Panc1 (cell line): Measurements from ENCODE around the gene CDH23.

ENCODE experiments used
- TF ChIP-seq, protein P1 (sequence below): fragments of 450-650 bp; IDR thresholded peaks from 2 replicates; pipeline ENCODE4 v1.5.1; 2017; ENCODE audit warnings: mild to moderate bottlenecking
- TF ChIP-seq, protein P2 (sequence below), 2 experiments: IDR thresholded peaks; 2 replicates each; pipeline ENCODE4 v1.6.1; 2011 to 2012; ENCODE audit warnings: low read depth in 2 of 2, control low read depth in 1 of 2, low read length in 1 of 2, mild to moderate bottlenecking in 1 of 2, moderate library complexity in 1 of 2; ENCODE audit not compliant: insufficient read depth in 1 of 2

DNA sequence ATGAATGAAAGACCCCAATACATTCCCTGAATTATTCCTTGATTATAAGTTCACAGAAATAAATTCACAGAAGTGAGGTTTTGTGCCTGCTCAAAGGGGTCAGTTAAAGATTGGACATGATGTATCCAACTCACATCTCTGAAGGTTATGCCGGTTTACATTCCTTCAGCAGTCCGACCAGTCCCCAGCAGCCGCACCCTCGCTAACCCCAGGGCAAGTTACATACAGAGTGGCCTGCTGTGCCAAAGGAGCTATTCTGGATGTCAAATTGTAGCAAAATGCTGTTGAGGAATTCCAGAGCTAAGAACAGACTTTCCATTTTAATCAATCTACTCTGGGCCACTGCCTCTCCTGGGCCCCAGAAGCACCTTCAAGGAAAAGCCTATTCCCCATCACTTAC is 434.0 kb downstream of the CDH23 start:
- TF ChIP-seq, protein P1, sequence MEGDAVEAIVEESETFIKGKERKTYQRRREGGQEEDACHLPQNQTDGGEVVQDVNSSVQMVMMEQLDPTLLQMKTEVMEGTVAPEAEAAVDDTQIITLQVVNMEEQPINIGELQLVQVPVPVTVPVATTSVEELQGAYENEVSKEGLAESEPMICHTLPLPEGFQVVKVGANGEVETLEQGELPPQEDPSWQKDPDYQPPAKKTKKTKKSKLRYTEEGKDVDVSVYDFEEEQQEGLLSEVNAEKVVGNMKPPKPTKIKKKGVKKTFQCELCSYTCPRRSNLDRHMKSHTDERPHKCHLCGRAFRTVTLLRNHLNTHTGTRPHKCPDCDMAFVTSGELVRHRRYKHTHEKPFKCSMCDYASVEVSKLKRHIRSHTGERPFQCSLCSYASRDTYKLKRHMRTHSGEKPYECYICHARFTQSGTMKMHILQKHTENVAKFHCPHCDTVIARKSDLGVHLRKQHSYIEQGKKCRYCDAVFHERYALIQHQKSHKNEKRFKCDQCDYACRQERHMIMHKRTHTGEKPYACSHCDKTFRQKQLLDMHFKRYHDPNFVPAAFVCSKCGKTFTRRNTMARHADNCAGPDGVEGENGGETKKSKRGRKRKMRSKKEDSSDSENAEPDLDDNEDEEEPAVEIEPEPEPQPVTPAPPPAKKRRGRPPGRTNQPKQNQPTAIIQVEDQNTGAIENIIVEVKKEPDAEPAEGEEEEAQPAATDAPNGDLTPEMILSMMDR: no peak
- TF ChIP-seq, protein P2, sequence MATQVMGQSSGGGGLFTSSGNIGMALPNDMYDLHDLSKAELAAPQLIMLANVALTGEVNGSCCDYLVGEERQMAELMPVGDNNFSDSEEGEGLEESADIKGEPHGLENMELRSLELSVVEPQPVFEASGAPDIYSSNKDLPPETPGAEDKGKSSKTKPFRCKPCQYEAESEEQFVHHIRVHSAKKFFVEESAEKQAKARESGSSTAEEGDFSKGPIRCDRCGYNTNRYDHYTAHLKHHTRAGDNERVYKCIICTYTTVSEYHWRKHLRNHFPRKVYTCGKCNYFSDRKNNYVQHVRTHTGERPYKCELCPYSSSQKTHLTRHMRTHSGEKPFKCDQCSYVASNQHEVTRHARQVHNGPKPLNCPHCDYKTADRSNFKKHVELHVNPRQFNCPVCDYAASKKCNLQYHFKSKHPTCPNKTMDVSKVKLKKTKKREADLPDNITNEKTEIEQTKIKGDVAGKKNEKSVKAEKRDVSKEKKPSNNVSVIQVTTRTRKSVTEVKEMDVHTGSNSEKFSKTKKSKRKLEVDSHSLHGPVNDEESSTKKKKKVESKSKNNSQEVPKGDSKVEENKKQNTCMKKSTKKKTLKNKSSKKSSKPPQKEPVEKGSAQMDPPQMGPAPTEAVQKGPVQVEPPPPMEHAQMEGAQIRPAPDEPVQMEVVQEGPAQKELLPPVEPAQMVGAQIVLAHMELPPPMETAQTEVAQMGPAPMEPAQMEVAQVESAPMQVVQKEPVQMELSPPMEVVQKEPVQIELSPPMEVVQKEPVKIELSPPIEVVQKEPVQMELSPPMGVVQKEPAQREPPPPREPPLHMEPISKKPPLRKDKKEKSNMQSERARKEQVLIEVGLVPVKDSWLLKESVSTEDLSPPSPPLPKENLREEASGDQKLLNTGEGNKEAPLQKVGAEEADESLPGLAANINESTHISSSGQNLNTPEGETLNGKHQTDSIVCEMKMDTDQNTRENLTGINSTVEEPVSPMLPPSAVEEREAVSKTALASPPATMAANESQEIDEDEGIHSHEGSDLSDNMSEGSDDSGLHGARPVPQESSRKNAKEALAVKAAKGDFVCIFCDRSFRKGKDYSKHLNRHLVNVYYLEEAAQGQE (IDR thresholded peaks at IDR 0.05; ENCODE audit: insufficient read depth in 1 of 2, low read depth in 2 of 2, low read length in 1 of 2): no peak
